DMS53 treated with DMSO at 0.1 percent for 48 hours (cell line): ENCODE measurements around the gene OXER1.
"Not testable (repeated sequence)": the region's sequence is repeated elsewhere in the genome, so short reads cannot be mapped to it uniquely, and the experiment has no call there.

Experiments
- DNase-seq: peaks from one replicate; lab custom pipeline; 2025; ENCODE audit not compliant: unreplicated experiment; lab: John Stamatoyannopoulos, UW

OXER1 gene

GRCh38 chr2:42752816-42753813 is 10.8 kb downstream of the OXER1 start:
- no peak for DNase-seq

- no peak for DNase-seq
Observed at GRCh38 chr2:42752314-42752713, 11.6 kb downstream of the OXER1 start.

- no peak for DNase-seq
Observed at GRCh38 chr2:42748840-42749239, 15.1 kb downstream of the OXER1 start.

GRCh38 chr2:42747422-42747821 is 16.5 kb downstream of the OXER1 start:
- no peak for DNase-seq

- DNase-seq: no peak
Observed at GRCh38 chr2:42744545-42745082, 19.3 kb downstream of the OXER1 start.

- DNase-seq: no peak
Observed at GRCh38 chr2:42743659-42743990, 20.3 kb downstream of the OXER1 start.

- DNase-seq: no peak
Observed at GRCh38 chr2:42742740-42743658, 20.9 kb downstream of the OXER1 start.

GRCh38 chr2:42741140-42741539 is 22.8 kb downstream of the OXER1 start:
- DNase-seq: no peak

- DNase-seq: no peak
Observed at GRCh38 chr2:42736598-42737322, 27.2 kb downstream of the OXER1 start.

GRCh38 chr2:42733852-42734251 is 30.1 kb downstream of the OXER1 start:
- no peak for DNase-seq

- DNase-seq: not testable (repeated sequence)
Observed at GRCh38 chr2:42731316-42731715, 32.6 kb downstream of the OXER1 start.

- DNase-seq: no peak
Observed at GRCh38 chr2:42726680-42727079, 37.3 kb downstream of the OXER1 start.

GRCh38 chr2:42725657-42726056 is 38.3 kb downstream of the OXER1 start:
- DNase-seq: no peak

- DNase-seq: no peak
Observed at GRCh38 chr2:42724886-42725285, 39.0 kb downstream of the OXER1 start.

- DNase-seq: no peak
Observed at GRCh38 chr2:42723465-42723864, 40.5 kb downstream of the OXER1 start.

- no peak for DNase-seq
Observed at GRCh38 chr2:42722320-42723190, 41.4 kb downstream of the OXER1 start.

- no peak for DNase-seq
Observed at GRCh38 chr2:42721898-42722297, 42.0 kb downstream of the OXER1 start.

GRCh38 chr2:42714686-42715085 is 49.2 kb downstream of the OXER1 start:
- no peak for DNase-seq

GRCh38 chr2:42713920-42714319 is 50.0 kb downstream of the OXER1 start:
- DNase-seq: no peak

GRCh38 chr2:42712934-42713333 is 51.0 kb downstream of the OXER1 start:
- DNase-seq: no peak
